Measurements from ENCODE around the gene CLDN34. TPM values are rescaled to one million over a fixed set of nuclear protein-coding genes. Genes with fewer than 3 reads are reported as not detected.

Gene CLDN34, protein sequence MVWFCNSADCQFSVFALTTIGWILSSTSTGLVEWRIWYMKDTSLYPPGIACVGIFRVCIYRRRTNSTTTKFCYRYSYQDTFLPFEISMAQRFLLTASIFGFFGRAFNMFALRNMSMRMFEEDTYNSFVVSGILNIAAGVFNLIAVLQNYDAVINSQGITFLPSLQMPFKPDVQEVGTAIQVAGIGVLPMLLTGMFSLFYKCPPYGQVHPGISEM
- under 1 TPM in 1 of 4 donors, not detected in 3; 0.09 TPM for polyA plus RNA-seq (ENCODE audit: insufficient read length in 4 of 4)

DNA sequence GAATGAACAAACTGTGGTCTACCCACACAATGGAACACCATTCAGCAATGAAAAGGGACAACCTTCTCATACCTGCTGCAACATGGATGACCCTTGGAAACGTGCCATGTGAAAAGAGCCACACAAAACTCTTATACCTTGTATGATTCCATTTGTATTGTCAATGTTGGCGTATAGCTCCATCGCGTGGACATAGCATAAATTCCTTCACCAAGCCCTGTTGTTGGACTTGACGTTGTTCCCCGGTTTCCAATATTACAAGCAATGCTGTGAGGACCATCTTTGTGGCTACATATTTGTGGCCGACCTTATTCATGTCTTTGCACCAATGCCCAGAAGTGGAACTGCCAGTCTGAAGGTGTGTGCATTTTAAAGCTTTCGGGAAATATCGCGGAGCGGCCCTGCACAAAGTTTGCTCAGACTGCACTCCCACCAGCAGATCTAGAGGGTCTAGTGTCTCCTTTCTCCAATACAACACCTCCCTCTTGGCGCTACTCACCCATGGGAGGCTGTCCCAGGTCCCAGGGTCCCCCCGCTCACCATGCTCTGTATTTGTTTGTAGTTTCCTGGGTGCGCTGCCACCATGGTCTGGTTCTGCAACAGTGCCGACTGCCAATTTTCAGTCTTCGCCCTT is at the start of gene CLDN34:
CLDN34 (plus strand) TSS at position 584 of the 634 bp plus-strand sequence; CDS start at position 584, 0 bp downstream.
- no peak for DNase-seq (ENCODE audit: low read depth in 4 of 4, low spot score in 2 of 4)

DNA sequence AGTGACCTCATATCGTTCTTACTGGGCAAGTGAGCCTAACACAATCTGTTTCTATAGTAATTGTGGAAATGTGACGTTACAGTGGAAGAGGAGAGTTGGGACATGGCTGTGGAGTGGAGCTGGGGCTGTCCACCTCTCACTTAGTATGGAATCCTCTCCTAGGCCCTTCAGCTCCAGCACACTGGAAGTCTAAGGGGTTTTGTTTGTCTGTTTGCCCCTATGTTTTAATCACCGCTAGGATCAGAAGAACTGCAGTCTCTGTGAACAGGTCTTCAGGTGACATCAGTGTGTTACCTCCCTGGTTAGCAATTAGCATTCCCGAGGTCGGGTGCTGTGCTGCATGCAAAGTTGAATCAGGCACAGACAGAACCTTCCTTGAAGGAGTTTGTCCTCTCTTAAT is 49.3 kb upstream of the CLDN34 start:
- DNase-seq (ENCODE audit: low read depth in 4 of 4, low spot score in 2 of 4) = no peak

DNA sequence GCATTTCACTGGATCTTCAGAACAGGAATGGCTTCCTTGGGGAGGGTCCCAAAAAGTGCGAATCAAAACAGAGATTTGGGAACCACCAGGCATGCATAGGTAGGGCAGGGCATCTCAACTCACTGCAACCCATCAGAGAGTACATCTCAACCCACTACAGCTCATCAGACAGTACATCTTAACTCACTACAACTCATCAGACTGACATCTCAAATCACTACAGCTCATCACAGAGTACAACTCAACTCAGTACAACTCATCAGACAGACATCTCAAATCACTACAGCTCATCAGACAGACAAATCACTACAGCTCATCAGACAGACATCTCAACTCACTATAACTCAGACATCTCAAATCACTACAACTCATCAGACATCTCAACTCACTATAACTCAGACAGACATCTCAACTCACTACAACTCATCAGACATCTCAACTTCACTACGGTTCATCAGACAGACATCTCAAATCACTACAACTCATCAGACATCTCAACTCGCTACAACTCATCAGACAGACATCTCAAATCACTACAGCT is 47.5 kb upstream of the CLDN34 start:
- DNase-seq (ENCODE audit: low read depth in 4 of 4, low spot score in 2 of 4) = no peak

DNA sequence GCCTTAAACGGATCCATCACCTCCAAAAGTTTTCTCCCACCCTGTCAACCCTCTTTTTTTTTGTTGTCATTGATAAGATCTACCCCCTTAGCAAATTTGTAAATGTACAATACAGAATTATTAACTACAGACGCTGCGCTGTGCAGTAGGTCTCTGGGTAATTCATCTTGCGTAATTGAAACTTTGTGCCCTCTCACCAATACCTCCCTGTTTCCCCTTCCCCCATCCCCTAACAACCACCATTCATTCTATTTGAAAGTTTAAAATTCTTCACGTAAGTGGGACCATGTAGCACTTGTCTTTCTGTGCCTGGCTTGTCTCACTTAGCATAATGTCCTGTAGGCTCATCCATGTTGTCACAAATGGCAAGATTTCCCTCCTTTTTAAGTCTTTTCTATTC is 45.8 kb upstream of the CLDN34 start:
- DNase-seq (ENCODE audit: low read depth in 4 of 4, low spot score in 2 of 4) = no peak

DNA sequence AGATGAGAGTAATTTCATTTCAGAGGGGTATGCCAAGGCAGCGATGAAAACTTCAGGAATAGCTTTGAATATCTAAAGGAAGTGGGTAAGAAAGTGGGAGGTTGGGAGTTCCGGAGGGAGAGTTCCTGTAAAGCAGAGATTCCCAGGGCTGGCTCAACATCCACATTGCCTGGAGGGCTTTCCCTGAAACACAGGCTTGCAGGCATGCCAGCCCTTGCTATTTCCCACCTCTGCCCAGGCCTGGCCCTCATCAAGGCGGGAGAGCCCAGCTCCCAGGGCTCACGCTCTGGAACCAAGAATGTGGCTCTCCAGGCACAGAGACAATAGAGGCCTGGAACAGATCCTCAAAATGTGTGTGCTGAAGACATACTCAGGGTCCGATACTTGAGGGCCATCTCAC is 43.8 kb upstream of the CLDN34 start:
- no peak for DNase-seq (ENCODE audit: low read depth in 4 of 4, low spot score in 2 of 4)

DNA sequence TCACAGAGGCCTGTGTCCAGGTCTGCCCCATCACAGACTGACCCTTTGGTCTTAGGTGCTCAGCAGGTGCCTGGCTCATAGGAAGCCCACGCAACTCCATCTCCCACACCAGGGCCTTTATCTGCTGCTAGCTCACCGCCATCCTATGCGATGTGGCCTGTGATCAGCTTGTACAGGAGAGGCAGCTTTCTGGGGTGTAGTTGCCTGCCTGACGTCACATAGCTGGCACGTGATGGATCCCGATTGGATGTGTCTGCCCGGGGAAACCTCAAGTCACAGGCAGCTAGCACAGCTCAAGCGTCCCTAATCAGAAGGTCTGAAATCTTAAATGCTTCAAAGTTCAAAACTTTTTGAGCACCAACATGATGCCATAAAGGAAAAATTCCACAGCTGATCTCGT is 41.2 kb upstream of the CLDN34 start:
- DNase-seq (ENCODE audit: low read depth in 4 of 4, low spot score in 2 of 4) = no peak

DNA sequence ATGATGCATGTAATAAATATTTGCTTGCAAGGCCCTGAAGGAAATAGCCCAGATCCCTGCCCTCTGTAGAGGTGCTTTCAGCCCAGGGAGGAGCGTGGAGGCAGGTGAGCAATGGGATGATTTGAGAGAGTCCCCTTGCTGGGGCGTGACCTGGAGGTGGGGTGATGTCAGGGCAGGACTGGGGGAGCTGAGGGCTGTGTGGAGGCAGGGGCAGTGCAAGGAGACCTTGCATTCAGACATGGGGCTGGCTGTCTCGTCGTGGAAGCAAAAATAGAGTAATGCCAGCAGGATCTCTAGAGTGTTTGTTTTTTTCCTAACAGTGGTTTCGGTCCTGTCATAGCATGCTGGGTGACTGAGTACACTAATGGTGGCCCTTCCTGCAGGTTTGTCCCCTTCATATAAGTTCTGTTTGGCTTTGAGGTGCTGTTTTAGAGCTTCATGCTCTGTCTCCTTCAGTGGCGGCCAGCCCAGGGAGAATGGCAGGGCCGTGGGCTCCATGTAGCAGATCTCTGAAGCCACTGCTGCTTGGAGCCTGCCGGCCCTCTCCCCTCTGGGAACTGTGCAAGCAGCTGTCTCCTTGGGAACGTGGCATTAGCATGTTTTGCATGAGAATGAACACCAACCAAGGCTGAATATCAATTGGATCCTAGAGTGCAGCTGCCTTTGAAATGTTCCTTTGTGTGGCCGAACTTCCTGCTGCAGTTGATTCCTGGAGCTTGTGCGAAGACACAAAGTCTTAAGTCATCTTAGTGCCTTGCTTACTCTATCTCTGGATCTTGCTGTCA is 39.3 kb upstream of the CLDN34 start:
- DNase-seq (ENCODE audit: low read depth in 4 of 4, low spot score in 2 of 4) = no peak

DNA sequence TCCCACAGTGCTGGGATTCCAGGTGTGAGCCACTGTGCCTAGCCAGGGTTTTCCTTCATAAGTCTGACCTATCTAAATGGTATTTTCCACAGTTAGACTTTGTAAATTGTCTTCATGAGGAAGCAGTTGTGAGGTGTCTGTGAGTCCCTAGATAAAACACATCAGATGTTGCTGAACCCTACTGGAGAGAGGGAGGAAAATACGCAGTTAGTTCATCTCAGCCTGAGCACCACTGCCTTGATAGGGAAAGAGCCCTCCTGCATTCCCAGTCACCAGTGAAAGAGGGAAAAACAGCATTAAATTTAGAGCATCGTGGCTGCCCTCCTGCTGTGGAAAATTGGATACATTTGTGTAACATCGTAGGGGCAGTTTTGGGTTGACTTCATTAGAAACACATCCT is 31.7 kb upstream of the CLDN34 start:
- no peak for DNase-seq (ENCODE audit: low read depth in 4 of 4, low spot score in 2 of 4)

DNA sequence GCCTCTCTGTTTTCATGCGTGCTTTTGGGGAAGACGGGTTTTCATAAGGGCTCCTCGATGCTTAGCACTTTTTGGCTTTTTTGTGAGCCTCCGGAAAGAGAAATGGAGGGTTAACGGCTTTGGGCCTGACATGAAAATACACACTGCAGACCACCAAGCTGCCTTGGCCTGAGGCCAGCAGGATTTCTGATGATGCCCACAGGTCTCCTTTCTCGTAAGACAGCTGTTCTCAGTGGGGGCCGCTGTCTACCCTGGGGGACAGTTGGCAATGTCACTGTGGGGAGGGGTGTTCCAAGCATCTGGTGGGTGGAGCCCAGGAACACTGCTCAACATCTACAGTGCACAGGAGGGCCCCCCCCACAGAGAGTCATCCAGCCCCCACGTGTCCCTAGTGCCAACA is 29.4 kb upstream of the CLDN34 start:
- DNase-seq (ENCODE audit: low read depth in 4 of 4, low spot score in 2 of 4) = no peak

DNA sequence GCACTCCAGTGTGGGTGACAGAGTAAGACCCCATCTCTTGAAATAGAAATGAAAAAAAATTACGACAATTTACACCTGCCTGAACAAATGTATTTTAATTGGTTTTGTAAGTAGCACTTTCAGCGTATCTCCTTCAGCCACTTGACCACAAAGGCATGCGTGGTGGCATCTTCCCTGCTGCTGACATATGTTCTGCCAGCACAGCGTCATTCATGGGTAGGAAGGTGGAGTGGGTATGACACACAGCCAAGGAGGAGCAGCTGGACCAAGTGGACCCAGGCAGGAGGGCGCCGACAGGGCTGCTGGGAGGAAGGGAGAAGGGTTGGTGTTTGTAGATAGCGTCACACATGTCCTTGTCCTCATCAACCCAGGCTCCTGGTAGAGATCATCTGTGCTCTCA is 28.6 kb upstream of the CLDN34 start:
- no peak for DNase-seq (ENCODE audit: low read depth in 4 of 4, low spot score in 2 of 4)

DNA sequence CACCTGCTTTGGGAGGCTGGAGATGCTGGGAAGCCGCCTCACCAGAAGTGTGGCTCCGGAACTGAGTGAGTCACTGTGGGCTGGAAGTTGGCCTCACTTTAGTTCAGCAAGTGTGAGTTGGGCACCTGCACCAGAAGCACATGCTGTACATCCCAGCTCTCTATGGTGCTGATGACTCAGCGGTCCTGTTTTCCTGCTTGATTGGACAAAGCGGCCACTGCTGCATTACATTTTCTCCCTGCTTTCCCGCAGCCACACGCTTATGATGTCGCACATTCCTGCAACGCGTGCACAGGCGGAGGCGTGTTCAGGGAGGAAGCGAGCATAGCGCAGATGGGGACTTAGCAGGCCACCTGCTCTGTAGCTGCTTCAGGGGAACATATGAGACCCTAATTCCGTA is 26.7 kb upstream of the CLDN34 start:
- DNase-seq (ENCODE audit: low read depth in 4 of 4, low spot score in 2 of 4) = no peak

DNA sequence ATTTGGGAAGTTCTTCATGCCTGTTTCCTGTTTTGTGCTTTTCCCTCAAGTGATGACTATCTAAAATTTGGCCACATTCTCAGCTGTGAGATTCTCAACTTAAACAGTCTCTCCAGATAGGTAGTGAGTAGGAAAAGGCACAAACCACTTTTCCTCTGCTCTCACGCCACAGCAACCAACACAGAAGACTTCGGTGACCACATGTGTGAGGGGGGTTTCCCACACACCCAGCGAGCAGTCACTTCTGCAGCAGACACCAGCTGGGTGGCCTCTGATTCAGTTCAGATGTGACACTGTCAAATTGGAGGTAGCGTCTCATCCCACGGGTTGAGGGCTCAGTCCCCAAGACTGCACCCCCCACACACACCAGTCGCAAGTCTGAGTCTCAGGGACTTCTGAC is 25.1 kb upstream of the CLDN34 start:
- DNase-seq (ENCODE audit: low read depth in 4 of 4, low spot score in 2 of 4) = no peak

DNA sequence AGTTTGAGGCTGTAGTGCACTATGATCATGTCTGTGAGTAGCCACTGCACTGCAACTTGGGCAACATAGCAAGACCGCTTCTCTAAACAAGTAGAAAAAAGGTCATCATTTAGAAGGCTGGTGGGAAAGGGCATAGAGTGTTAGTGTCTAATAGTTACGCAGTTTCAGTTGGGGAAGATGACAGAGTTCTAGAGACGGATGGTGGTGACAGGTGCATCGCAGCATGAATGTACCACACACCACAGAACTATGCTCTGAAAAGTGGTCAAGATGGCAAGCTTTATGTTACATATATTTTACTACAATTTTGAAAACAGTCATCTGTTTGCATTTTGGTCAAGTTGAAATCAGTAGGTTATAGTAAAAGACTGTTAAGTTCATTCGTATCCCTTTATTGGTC is 23.7 kb upstream of the CLDN34 start:
- no peak for DNase-seq (ENCODE audit: low read depth in 4 of 4, low spot score in 2 of 4)

DNA sequence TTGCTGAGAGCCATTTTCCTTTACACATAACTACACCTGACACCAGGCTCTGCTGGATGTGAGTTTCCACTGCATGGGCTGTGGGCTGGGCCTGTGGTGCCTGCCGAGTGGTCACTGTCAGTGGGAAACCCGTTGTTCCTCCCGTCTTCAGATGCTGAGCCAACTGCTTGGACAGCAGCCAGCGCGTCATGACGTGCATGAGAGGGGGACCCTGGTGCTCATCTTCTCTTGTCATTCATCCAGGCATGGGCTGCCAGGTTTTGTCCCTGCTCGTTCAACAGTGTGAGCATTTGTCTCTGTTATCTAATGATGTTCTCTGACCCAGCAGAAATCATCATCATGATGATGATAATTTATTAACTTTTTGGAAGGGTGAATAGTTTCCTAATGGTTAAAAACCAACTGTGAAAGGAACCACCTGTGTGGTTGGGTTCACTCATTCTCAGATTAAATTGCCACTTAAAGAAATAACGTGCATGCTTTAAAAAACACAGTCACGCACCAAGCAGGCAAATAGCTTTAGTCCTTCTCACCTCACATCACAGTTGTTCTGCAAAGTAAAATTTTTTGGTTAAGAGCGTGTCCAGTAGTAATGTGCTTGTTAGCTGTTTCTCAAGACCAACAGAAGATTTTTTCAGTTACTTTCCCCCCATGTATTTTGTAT is 19.9 kb upstream of the CLDN34 start:
- no peak for DNase-seq (ENCODE audit: low read depth in 4 of 4, low spot score in 2 of 4)

DNA sequence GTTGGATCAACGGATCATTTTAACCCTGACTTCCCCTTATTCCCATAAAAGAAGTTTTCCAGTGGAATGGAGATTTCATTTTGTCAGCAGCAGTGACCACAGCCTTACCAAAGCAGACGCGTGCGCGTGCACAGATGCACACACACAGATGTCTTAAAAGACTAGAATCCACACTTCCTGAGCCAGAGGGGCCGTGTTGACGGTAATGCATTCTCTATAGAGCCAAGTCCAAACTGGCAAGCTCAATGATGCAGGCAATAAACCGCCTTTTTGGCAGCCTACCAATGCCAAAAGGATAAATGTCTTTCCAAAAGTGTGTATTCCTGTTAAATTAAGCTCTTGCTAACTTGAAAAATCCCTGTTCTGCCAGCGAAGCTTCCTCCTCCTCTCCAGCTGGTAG is 18.8 kb upstream of the CLDN34 start:
- no peak for DNase-seq (ENCODE audit: low read depth in 4 of 4, low spot score in 2 of 4)

DNA sequence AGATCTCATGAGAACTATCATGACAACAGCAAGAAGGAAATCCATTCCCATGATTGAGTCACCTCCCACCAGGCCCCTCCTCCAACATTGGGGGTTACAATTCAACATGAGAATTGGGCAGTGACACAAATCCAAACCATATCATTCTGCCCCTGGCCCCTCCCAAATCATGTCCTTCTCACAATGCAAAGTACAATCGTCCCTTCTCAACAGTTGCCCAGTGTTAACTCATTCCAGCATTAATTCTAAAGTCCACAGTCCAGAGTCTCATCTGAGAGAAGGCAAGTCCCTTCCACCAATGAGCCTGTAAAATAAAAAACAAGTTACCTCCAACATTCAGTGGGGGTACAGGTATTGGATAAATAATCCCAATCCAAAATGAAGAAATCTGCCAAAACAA is 14.9 kb upstream of the CLDN34 start:
- DNase-seq (ENCODE audit: low read depth in 4 of 4, low spot score in 2 of 4) = no peak

DNA sequence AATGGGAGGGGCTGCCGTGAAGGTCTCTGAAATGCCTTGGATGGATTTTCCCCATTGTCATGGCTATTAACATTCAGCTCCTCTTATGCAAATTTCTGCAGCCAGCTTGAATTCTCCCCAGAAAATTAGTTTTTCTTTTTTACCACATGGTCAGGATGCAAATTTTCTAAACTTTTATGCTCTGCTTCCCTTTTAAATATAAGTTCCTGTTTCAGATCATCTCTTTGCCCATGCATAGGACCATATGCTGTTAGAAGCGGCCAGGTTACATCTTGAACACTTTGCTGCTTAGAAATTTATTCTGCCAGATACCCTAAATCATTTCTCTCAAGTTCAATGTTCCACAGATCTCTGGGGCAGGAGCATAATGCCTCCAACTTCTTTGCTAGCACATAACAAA is 13.8 kb upstream of the CLDN34 start:
- DNase-seq (ENCODE audit: low read depth in 4 of 4, low spot score in 2 of 4) = no peak

DNA sequence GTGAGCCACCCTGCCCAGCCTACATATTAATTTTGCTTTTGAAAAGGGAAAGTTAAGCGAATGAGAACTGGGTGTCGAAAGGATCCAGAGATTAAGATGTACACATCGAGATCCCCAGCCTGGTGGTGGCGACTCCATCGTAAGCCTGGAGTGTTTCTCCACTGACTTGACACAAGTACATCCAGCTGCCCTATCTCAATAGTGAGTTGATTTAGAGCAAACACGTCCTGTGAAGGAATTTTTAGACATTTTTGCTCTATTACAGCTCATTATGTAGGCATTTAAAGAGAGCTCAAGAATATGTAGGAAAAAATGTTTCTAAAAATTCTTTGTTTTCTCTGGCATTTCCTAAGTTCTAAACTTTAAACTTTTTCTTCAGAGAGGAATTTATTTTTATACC is 11.7 kb upstream of the CLDN34 start:
- no peak for DNase-seq (ENCODE audit: low read depth in 4 of 4, low spot score in 2 of 4)

DNA sequence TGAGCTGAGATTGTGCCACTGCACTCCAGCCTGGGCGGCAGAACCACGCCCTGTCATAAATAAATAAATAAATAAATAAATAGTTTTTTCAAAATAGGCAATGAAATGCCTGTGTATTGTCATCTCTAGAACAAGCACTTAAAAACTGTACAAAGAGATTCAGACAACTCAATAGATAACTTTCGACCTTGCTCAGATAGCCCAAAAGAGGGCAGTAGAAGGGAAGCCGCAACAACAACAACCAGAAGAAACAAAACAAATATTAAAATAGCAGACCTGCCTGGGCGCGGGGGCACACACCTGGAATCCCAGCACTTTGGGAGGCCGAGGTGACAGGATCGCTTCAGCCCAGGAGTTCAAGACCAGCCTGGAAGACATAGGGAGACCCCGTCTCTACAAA is 9.4 kb upstream of the CLDN34 start:
- no peak for DNase-seq (ENCODE audit: low read depth in 4 of 4, low spot score in 2 of 4)

DNA sequence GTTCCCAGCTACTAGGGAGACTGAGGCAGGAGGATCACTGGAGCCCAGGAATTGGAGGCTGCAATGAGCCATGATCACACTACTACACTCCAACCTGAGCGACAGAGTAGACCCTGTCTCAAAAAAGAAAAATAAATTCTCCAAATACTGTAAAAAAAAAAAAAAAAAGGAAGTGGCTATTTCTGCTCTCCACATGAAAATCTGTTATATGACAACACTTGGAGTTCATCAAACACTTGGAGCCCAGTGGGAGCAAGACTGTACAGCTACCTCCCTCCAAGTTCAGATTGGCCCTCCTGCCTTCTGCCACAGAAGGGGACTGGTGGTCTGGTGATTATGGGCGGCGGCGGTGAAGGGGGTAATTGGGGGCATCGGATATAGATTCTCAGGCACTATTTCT is 9.0 kb upstream of the CLDN34 start:
- no peak for DNase-seq (ENCODE audit: low read depth in 4 of 4, low spot score in 2 of 4)

DNA sequence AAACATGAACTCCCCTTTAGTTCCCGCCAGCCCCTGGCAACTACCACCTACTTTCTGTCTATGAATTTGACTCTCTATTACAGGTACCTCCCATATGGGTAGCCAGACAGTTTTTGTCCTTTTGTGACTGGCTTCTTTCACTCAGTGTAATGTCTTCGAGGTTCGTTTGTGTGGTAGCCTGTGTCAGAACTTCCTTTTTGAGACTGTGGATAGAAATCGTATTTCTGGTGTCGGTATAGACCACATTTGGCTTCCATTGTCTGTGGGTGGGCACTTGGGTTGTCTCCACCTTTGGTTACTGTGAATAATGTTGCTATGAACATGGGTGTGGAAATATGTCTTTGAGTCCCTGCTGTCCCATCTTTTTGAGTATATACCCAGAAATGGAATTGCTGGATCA is 5.4 kb upstream of the CLDN34 start:
- no peak for DNase-seq (ENCODE audit: low read depth in 4 of 4, low spot score in 2 of 4)
